Dedifferentiated amniotic fluid mesenchymal stem cell (primary cell): ENCODE results near the gene SLC51A.
A peak's percentile ranks its signal among the peaks of the same experiment; 100 is the strongest.

Experiments used
- DNase-seq: peaks from one replicate; pipeline ENCODE4 v3.0.0-alpha.2; 2016; ENCODE audit errors: extremely low spot score

SLC51A gene

DNA sequence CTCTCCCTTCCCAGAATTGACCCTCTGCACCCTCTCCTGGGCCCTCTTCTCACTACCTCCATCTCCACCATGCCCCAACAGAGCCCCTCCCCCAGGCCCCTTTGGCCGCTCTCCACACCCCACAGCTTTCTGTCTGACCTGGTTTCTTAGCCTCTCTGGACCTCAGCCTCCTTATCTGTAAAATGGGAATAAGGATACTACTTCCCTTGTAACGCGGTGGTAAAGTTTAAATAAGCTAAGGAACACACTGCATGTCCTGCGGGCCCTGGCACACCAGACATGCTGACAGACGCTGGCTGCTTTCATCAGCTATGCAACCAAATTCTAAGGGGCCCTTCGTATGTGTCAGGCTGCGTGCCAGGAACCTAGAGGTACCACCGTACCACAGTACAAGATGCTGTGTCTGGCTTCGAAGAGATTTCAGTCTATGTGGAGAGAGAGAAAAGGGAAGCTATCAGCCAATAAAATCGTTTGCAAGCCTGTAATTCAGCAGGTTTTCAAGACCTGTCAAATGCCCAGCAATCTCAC lies 777 bp upstream of the SLC51A start:
- DNase-seq, result no peak

DNA sequence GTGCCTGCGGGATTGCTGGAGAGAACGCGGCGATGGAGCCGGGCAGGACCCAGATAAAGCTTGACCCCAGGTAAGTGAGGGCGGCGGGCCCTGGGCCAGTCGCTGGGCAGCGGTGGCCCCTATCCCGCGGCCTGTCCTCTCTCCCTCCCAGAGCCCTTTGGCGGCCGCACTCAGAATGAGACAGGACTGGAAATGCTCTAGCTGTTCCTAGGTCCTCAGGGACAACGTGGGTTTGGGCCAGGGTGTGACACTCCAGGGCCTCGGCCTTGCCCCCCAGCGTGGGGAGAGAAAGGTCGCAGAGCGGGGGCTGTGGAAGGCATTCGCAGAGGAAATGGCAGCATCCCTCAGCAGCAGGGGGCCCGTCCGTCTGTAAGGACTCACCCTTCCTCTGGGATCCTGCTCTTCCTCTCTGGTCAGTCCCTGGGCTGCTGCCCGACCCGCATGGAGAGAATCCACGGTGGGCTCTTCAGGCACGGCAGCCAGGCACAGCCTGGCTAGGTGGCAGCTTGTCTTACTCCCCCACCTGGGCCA lies 412 bp downstream of the SLC51A start:
- DNase-seq, result no peak

DNA sequence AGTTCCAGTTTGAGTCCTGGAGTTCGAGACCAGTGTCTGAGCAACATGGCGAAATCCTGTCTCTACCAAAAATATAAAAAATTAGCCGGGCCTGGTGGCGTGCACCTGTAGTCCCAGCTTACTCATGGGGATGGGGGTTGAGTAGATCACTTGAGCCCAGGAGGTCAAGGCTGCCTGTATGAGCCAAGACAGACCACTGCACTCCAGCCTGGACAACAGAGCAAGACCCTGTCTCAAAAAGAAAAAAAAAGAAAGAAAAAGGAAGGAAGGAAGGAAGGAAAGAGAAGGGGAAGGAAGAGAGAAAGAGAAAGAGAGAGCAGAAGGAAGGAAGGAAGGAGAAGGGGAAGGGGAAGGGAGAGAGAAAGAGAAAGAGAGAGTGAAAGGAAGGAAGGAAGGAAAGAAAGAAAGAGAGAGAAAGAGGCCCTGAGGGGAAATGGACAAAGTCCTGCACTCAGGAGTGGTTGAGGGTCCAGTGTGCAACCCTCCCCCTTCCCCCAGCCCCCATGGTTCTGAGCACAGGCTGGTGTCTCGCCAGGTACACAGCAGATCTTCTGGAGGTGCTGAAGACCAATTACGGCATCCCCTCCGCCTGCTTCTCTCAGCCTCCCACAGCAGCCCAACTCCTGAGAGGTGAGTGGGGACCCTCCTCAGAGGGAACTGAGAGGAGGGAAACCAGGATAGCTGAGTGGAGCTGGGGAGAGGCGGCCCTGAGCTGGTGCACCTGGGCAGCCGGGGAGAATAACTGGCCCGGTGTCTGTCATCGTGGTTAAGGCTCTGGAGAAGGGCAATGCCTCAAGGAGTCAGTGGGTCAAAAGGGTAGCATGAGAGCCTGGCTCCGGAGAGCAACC lies 1.2 kb downstream of the SLC51A start:
- DNase-seq, result no peak

GRCh38 chr3:196218155-196218712 lies 1.9 kb downstream of the SLC51A start:
- no peak for DNase-seq

GRCh38 chr3:196219194-196219969 lies 3.0 kb downstream of the SLC51A start:
- DNase-seq, result peak; percentile 83

GRCh38 chr3:196219970-196220311 lies 3.6 kb downstream of the SLC51A start:
- no peak for DNase-seq

DNA sequence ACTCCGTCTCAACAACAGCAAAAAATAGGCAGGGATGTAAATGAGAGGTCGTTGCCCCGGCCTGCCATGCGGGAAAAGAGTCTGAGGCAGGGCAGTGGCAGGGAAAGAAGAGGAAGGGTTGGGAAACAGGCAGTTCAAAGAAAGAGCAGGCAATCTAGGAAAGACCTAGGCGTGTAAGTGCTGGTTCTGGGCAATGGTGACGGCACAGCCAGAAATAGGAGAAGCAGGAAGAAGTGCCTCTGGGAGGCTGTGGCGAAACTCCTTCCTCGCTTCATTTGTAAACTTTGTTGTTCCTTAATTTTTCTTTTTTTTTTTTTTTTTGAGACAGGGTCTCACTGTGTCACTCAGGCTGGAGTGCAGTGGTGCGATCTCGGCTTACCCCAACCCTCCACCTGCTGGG lies 4.3 kb downstream of the SLC51A start:
- DNase-seq, result no peak

- DNase-seq, result no peak
These were observed 4.7 kb downstream of the SLC51A start for GRCh38 chr3:196220991-196221390.

GRCh38 chr3:196222876-196223595 lies 6.7 kb downstream of the SLC51A start:
- DNase-seq, result no peak

DNA sequence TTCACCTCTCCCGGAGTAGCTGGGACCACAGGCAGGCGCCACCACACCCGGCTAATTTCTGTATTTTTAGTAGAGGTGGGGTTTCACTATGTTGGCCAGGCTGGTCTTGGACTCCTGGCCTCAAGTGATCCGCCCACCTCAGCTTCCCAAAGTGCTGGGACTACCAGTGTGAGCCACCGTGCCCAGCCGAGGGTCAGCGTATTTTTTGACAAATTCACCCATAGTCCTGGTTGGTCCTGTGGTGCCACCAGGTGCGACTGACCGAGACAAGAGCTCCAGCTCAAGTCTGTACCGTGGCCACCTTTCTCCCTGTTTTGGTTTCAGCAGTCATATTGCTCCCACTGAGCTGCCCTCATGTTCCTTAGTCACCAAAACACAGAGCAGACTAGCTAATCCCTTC lies 8.8 kb downstream of the SLC51A start:
- no peak for DNase-seq

DNA sequence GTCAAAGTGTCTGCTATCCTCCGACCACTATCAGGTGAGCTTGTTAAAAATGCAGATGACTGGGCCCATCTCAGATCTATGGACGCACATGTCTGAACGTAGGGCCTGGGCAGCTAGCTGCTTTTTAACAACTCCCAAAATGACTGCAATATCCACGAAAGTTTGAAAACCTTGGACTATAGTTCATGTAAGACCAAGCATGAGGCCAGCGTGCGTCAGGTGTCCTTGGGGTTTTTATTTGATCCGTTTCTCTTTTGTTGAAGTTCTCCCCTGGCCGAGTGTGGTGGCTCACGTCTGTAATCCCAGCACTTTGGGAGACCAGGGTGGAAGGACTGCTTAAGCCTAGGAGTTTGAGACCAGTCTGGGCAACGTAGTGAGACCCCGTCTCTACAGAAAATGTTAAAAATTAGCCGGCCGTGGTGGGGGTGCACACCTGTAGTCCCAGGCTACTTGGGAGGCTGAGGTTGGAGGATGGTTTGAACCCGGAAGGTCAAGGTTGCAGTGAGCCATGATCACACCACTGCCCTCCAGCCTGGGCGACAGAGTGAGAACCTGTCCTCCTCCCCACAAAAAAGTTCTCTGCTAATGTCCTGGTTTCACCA lies 9.5 kb downstream of the SLC51A start:
- DNase-seq, result no peak

- DNase-seq, result no peak
These were observed 10.8 kb downstream of the SLC51A start for GRCh38 chr3:196227121-196227561.

DNA sequence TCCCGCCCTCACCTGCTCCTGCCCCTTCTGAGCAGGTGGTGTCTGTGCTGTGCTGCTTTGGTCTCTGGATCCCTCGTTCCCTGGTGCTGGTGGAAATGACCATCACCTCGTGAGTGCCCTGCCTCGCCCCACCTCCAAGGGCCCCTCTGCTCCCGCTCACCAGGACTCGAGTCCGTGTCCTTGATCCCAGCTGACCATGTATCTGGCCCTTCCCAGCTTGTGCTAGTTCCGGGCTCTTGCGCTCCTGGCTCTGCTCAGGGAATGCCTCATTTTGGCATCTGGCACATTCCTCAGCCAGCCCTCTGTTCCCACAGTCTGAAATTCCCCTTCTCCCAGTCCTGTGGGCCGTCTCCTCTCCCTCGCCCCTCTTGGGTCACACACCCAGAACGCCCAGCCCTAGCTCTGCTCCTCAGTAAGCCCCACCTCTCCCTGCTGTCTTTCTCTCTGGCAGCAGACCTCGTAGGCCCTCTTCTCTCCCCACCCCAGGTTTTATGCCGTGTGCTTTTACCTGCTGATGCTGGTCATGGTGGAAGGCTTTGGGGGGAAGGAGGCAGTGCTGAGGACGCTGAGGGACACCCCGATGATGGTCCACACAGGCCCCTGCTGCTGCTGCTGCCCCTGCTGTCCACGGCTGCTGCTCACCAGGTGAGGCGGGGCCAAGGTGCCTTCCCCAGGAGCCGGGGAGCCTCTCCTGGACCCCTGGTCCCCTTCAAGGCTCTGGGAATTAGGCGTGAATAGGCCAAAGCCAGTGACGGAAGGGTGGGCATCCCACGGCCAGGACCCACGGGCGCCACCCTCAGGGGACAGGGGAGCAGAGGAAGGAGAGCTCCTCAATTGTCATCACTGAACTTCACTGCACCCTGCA lies 11.5 kb downstream of the SLC51A start:
- DNase-seq, result peak; percentile 15

DNA sequence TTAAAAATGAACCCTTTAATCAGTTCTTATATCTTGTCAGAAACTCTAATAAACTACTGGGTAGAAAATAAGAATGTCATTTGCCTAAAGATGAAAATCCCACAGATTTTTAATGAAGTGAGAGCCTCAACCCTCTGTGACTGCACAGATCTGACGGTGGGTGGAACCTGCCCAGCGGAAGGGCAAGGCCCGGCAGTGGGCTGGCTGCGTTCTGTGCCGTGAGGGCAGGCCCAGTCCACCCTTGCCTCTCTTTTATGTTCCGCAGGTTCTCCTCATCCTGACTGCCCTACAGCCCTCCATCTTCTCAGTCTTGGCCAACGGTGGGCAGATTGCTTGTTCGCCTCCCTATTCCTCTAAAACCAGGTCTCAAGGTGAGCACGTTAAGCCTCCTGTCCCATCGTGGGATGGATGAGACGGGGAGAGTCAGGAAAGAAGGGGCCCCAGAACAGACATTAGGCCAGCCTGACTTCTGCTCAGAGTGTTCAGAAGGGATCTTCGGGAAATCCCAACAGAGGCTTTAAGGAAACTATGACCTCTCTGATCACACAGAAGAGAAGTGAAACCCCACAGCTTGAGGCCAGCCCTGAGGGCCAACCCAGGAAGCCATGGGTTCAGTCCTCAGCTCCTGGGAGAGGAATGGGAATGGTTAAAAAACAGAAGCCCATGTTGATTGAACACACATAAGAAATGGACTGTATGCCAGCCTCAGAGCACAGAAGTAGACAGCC lies 16.0 kb downstream of the SLC51A start:
- no peak for DNase-seq

- no peak for DNase-seq
These were observed 16.5 kb downstream of the SLC51A start for GRCh38 chr3:196232882-196233251.

- DNase-seq, result no peak
These were observed 19.3 kb downstream of the SLC51A start for GRCh38 chr3:196235452-196236122.

DNA sequence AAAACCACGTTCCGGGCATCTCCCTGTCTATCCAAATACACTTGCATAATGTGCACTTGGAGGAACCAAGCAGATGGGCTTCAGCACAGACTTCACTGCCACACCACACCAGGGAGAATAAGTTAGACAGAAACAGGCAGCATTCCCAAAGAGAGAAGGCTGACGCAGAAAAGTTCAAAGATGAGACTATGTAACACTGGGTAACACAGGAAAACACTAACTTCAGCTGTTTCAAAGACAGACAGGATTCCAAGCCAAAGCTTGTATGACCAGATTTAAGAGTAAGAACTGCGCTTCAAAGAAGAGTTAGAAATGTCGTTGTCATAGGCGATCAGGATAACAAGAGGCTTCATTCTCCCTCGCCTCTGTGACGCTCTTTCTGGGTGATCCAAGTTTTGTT lies 19.9 kb downstream of the SLC51A start:
- DNase-seq, result no peak

- no peak for DNase-seq
These were observed 20.9 kb downstream of the SLC51A start for GRCh38 chr3:196237203-196237602.
